SIG-M5 (cell line): ENCODE results near the gene UBE2F.
"Not testable (repeated sequence)": the region's sequence is repeated elsewhere in the genome, so short reads cannot be mapped to it uniquely, and the experiment has no call there.

ENCODE experiments used
- DNase-seq: peaks from one replicate; lab custom pipeline; 2025; lab: John Stamatoyannopoulos, UW

Gene UBE2F

GRCh38 chr2:237980087-237980486 is 13.3 kb downstream of the UBE2F start:
- no peak for DNase-seq

- DNase-seq, result no peak
Observed at GRCh38 chr2:237980751-237981150, 13.9 kb downstream of the UBE2F start.

GRCh38 chr2:237981621-237982020 is 14.8 kb downstream of the UBE2F start:
- DNase-seq, result not testable (repeated sequence)

- no peak for DNase-seq
Observed at GRCh38 chr2:237982039-237982725, 15.4 kb downstream of the UBE2F start.

GRCh38 chr2:237983922-237984321 is 17.1 kb downstream of the UBE2F start:
- DNase-seq, result no peak

- DNase-seq, result no peak
Observed at GRCh38 chr2:237987268-237987667, 20.5 kb downstream of the UBE2F start.

GRCh38 chr2:237993701-237994100 is 26.9 kb downstream of the UBE2F start:
- no peak for DNase-seq

GRCh38 chr2:237995036-237995435 is 28.2 kb downstream of the UBE2F start:
- DNase-seq, result no peak

GRCh38 chr2:237996021-237996593 is 29.3 kb downstream of the UBE2F start:
- no peak for DNase-seq

- no peak for DNase-seq
Observed at GRCh38 chr2:237997521-237997920, 30.7 kb downstream of the UBE2F start.

GRCh38 chr2:237998530-237998929 is 31.7 kb downstream of the UBE2F start:
- DNase-seq, result no peak

- no peak for DNase-seq
Observed at GRCh38 chr2:238003234-238004031, 36.6 kb downstream of the UBE2F start.

GRCh38 chr2:238004077-238004830 is 37.4 kb downstream of the UBE2F start:
- no peak for DNase-seq

- no peak for DNase-seq
Observed at GRCh38 chr2:238005528-238005927, 38.7 kb downstream of the UBE2F start.

GRCh38 chr2:238006510-238006909 is 39.7 kb downstream of the UBE2F start:
- DNase-seq, result no peak

- no peak for DNase-seq
Observed at GRCh38 chr2:238007924-238008323, 41.1 kb downstream of the UBE2F start.

GRCh38 chr2:238009563-238009962 is 42.7 kb downstream of the UBE2F start:
- no peak for DNase-seq

- DNase-seq, result no peak
Observed at GRCh38 chr2:238010572-238010971, 43.8 kb downstream of the UBE2F start.

GRCh38 chr2:238013806-238014205 is 47.0 kb downstream of the UBE2F start:
- DNase-seq, result no peak

- no peak for DNase-seq
Observed at GRCh38 chr2:238015705-238016104, 48.9 kb downstream of the UBE2F start.

GRCh38 chr2:238016526-238016925 is 49.7 kb downstream of the UBE2F start:
- DNase-seq, result no peak

- no peak for DNase-seq
Observed at GRCh38 chr2:238019962-238020361, 53.1 kb downstream of the UBE2F start.
